Glutamatergic neuron (in vitro differentiated cells): ENCODE measurements around the gene OR56A1. TPM values are rescaled to one million over a fixed set of nuclear protein-coding genes. Genes with fewer than 3 reads are reported as not detected.

Experiments
- DNase-seq: peaks from one replicate; pipeline ENCODE4 v3.0.0; 2022
- H3K27ac Mint-ChIP-seq: one replicate; pipeline ENCODE4 v1.8.0; 2020; ENCODE audit warnings: mild to moderate bottlenecking, mixed read lengths, inconsistent platforms; ENCODE audit not compliant: unreplicated experiment
- H3K27me3 Mint-ChIP-seq: one replicate; pipeline ENCODE4 v1.8.0; 2020; ENCODE audit warnings: mild to moderate bottlenecking, moderate library complexity, mixed read lengths, inconsistent platforms; ENCODE audit not compliant: unreplicated experiment
- H3K36me3 Mint-ChIP-seq: one replicate; pipeline ENCODE4 v1.8.0; 2020; ENCODE audit warnings: mild to moderate bottlenecking, mixed read lengths, inconsistent platforms; ENCODE audit not compliant: unreplicated experiment
- H3K4me1 Mint-ChIP-seq: one replicate; pipeline ENCODE4 v1.8.0; 2020; ENCODE audit warnings: mild to moderate bottlenecking, low read depth, mixed read lengths, inconsistent platforms; ENCODE audit not compliant: unreplicated experiment
- H3K4me3 Mint-ChIP-seq: one replicate; pipeline ENCODE4 v1.8.0; 2020; ENCODE audit warnings: mild to moderate bottlenecking, mixed read lengths, inconsistent platforms; ENCODE audit not compliant: unreplicated experiment
- H3K9me3 Mint-ChIP-seq: one replicate; pipeline ENCODE4 v1.8.0; 2020; ENCODE audit warnings: mild to moderate bottlenecking, moderate library complexity, mixed read lengths, inconsistent platforms; ENCODE audit not compliant: unreplicated experiment
- total RNA-seq: library from RNA; stranded (reverse); fragmentation: NEBNext Ultra II Directional; extraction: Animal tissue kit (Norgen Biotek cat#: 25700); gene quantifications from one replicate; pipeline ENCODE4 v1.2.1, GENCODE V29; 2021; ENCODE audit not compliant: unreplicated experiment
- TF ChIP-seq, protein P1 (sequence below): fragments of 200-600 bp; sonication (generic); IDR thresholded peaks from one replicate; pipeline ENCODE4 v1.5.0; 2021; ENCODE audit not compliant: partially characterized antibody, unreplicated experiment

Gene OR56A1
- total RNA-seq, 1 donor from 2014 or later = 0.15 TPM

DNA sequence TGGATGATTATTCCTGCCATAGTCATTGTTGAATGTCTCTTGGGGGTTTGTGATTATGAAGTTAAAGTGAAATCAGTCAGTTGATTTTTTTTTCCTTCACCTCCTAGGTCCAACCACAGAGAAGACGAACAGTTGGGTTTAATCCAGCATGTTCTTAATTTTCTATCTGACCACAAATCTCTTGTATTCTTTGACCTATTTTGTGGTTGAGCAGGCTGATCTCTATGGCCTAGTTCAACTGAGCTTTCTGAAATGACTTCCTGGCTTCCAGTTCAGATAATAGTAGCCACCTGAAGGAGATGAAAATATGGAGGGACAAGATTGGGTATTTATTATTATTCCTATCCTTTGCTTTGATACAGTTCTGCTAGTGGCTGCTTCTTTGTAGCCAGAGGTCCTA, 57.0 kb downstream of the OR56A1 start:
- Mint-ChIP-seq H3K9me3 (no peaks in the 10 kb centered on the region), H3K27ac (no peak overlapping the region), H3K4me3 (no peak overlapping the region), H3K27me3 (no peaks in the 10 kb centered on the region), H3K36me3 (no peaks in the 10 kb centered on the region), H3K4me1 (no peaks in the 10 kb centered on the region)
- DNase-seq = no peak
- TF ChIP-seq, protein P1, sequence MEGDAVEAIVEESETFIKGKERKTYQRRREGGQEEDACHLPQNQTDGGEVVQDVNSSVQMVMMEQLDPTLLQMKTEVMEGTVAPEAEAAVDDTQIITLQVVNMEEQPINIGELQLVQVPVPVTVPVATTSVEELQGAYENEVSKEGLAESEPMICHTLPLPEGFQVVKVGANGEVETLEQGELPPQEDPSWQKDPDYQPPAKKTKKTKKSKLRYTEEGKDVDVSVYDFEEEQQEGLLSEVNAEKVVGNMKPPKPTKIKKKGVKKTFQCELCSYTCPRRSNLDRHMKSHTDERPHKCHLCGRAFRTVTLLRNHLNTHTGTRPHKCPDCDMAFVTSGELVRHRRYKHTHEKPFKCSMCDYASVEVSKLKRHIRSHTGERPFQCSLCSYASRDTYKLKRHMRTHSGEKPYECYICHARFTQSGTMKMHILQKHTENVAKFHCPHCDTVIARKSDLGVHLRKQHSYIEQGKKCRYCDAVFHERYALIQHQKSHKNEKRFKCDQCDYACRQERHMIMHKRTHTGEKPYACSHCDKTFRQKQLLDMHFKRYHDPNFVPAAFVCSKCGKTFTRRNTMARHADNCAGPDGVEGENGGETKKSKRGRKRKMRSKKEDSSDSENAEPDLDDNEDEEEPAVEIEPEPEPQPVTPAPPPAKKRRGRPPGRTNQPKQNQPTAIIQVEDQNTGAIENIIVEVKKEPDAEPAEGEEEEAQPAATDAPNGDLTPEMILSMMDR = no peak

Other genes starting within 250 kb of the OR56A1 start
- not detected for gene OR52N5, start 247.4 kb downstream of the OR56A1 start, total RNA-seq
- not detected for gene OR52N1, start 239.5 kb downstream of the OR56A1 start, total RNA-seq
- gene OR52N2, start 221.8 kb downstream of the OR56A1 start, total RNA-seq = not detected
- not detected for gene OR52E6, start 188.9 kb downstream of the OR56A1 start, total RNA-seq
- not detected for gene OR52E8, start 173.1 kb downstream of the OR56A1 start, total RNA-seq
- gene OR52E4, start 150.1 kb downstream of the OR56A1 start, total RNA-seq = not detected
- gene OR52E5, start 137.6 kb downstream of the OR56A1 start, total RNA-seq = not detected
- not detected for gene OR56A3, start 88.5 kb downstream of the OR56A1 start, total RNA-seq
- not detected for gene OR56A5, start 62.3 kb downstream of the OR56A1 start, total RNA-seq
- not detected for gene OR52L1, start 43.8 kb downstream of the OR56A1 start, total RNA-seq
- gene OR56A4, start 23.8 kb downstream of the OR56A1 start, total RNA-seq = 0.34 TPM
- gene OR56B4, start 76.9 kb upstream of the OR56A1 start, total RNA-seq = not detected
- gene OR52B2, start 139.6 kb upstream of the OR56A1 start, total RNA-seq = not detected
- not detected for gene OR52W1, start 168.5 kb upstream of the OR56A1 start, total RNA-seq
- not detected for gene C11orf42, start 174.8 kb upstream of the OR56A1 start, total RNA-seq
- gene FHIP1B, start 203.9 kb upstream of the OR56A1 start, total RNA-seq = 25.3 TPM
- gene CNGA4, start 208.3 kb upstream of the OR56A1 start, total RNA-seq = not detected
- 0.96 TPM for gene CCKBR, start 229.1 kb upstream of the OR56A1 start, total RNA-seq